Astrocyte (in vitro differentiated cells and primary cell): Measurements from ENCODE around the gene SHISAL1.

ENCODE experiments used
- EZH2 ChIP-seq: IDR thresholded peaks from 2 replicates; pipeline ENCODE4 v1.6.1; 2012; ENCODE audit warnings: mild to moderate bottlenecking, low read length, inconsistent platforms; ENCODE audit not compliant: insufficient read depth
- TF ChIP-seq, protein P1 (sequence below): IDR thresholded peaks from 2 replicates; pipeline ENCODE4 v1.5.1; 2011; ENCODE audit warnings: low read depth, mild to moderate bottlenecking, inconsistent platforms, low read length, moderate library complexity; ENCODE audit not compliant: insufficient read depth

DNA sequence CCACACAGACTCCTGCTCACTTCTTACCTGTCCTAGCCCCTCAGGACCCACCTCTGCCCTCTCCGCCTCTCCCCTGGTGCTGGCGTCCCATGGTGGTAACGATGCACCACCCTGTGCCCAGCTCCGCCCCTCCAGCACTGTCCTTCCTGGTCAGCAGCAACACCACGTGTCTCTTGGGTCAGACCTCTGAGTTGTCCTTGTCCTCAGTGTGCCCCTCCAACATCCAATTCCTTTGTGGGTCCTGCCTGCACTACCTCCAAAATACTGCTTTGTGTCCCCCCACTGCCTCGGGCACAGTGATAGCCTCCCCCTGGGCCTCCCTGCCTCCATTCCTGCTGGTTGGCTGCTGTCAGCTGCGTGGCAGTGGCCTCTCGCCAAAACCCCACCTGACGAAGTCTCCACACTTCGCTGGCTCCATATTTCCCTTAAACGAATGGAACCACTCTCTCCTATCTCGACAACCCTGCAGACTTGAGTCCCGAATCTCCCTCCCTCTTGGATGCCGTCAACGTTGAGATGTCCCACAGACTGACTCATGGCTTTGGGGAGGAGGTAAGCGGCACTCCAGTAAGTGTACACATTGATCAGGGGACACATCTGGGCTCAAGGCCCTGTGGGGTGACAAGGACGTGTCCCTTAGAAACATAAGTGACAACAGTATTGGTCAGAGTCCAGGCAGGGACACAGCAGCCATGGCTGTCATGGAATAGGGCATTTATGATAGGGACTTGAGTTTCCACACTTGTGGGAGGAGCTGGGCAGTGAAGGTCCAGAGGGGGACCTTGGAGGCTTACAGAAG is 42.8 kb downstream of the SHISAL1 start:
- TF ChIP-seq EZH2: no peak
- TF ChIP-seq, protein P1, sequence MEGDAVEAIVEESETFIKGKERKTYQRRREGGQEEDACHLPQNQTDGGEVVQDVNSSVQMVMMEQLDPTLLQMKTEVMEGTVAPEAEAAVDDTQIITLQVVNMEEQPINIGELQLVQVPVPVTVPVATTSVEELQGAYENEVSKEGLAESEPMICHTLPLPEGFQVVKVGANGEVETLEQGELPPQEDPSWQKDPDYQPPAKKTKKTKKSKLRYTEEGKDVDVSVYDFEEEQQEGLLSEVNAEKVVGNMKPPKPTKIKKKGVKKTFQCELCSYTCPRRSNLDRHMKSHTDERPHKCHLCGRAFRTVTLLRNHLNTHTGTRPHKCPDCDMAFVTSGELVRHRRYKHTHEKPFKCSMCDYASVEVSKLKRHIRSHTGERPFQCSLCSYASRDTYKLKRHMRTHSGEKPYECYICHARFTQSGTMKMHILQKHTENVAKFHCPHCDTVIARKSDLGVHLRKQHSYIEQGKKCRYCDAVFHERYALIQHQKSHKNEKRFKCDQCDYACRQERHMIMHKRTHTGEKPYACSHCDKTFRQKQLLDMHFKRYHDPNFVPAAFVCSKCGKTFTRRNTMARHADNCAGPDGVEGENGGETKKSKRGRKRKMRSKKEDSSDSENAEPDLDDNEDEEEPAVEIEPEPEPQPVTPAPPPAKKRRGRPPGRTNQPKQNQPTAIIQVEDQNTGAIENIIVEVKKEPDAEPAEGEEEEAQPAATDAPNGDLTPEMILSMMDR: no peak
